ENCODE measurements around the gene FAM170B.

FAM170B gene

GRCh38 chr10:49167425-49168170, 33.8 kb upstream of the FAM170B start:
- H3K4me1 ChIP-seq (ENCODE audit: control insufficient read depth in 2 of 2, insufficient read depth in 1 of 2, low read depth in 1 of 2, low read length in 2 of 2) = no peaks in the 10 kb centered on the region
- no peak overlapping the region for H2BK5ac ChIP-seq (ENCODE audit: low read length)
- no peaks in the 10 kb centered on the region for H3K79me1 ChIP-seq (ENCODE audit: low read depth, low read length)
- H3K14ac ChIP-seq (ENCODE audit: low read length) = no peak overlapping the region
- H2AFZ ChIP-seq (ENCODE audit: low read length) = no peak overlapping the region
- no peak overlapping the region for H3K4me2 ChIP-seq (ENCODE audit: insufficient read depth, low read length, poor library complexity, severe bottlenecking)
- peaks cover 0 to 5% (median 0%) of the 10 kb centered on the region in 3 experiments for H3K27me3 ChIP-seq (ENCODE audit: control insufficient read depth in 3 of 3, insufficient read depth in 3 of 3, low read depth in 1 of 3, low read length in 3 of 3)
- no peak overlapping the region for H3K27ac ChIP-seq (replicated peaks; ENCODE audit: low read length)
- no peak overlapping the region for H2AK5ac ChIP-seq (ENCODE audit: low read depth, low read length)
- H3K36me3 ChIP-seq (replicated peaks in 1 of 2; ENCODE audit: control insufficient read depth in 2 of 2, insufficient read depth in 2 of 2, low read length in 2 of 2) = no peaks in the 10 kb centered on the region
- no peak overlapping the region for H4K8ac ChIP-seq (ENCODE audit: low read depth, low read length)
- no peak for DNase-seq (ENCODE audit: low spot score)
- H2BK12ac ChIP-seq (ENCODE audit: low read length) = peak overlapping the region; percentile 2
- H3K4me3 ChIP-seq (ENCODE audit: low read length in 2 of 2) = no peak overlapping the region
- H2BK120ac ChIP-seq (ENCODE audit: low read depth, low read length) = no peak overlapping the region
- no peaks in the 10 kb centered on the region for H3K9me3 ChIP-seq (replicated peaks in 1 of 2; ENCODE audit: control insufficient read depth in 2 of 2, insufficient read depth in 1 of 2, low read depth in 1 of 2, low read length in 2 of 2)
- H3K9ac ChIP-seq (ENCODE audit: low read depth, low read length, poor library complexity) = no peak overlapping the region
- H2BK15ac ChIP-seq (ENCODE audit: low read length) = no peak overlapping the region
- H3K4ac ChIP-seq (ENCODE audit: low read length) = no peak overlapping the region
- no CpG with 5 or more reads among the region's 12 CpGs for WGBS, 2 donors (ENCODE audit: extremely low coverage in 2 of 2, insufficient read length in 2 of 2, insufficient replicate concordance in 1 of 2)
- H3K18ac ChIP-seq (ENCODE audit: low read length) = no peak overlapping the region
- H4K91ac ChIP-seq (ENCODE audit: low read depth, low read length, poor library complexity) = no peak overlapping the region
- no peak overlapping the region for H3K23ac ChIP-seq (ENCODE audit: low read depth, low read length, poor library complexity)

GRCh38 chr10:49166484-49167400, 32.9 kb upstream of the FAM170B start:
- DNase-seq (ENCODE audit: low spot score) = no peak

GRCh38 chr10:49165821-49166483, 32.1 kb upstream of the FAM170B start:
- H3K4ac ChIP-seq (ENCODE audit: low read length) = no peak overlapping the region

More at GRCh38 chr10:49166484-49167400, 32.9 kb upstream of the FAM170B start:
- Histone ChIP-seq H2BK15ac (ENCODE audit: low read length) (no peak overlapping the region), H2AK5ac (ENCODE audit: low read depth, low read length) (no peak overlapping the region), H3K4ac (ENCODE audit: low read length) (no peak overlapping the region), H3K4me2 (ENCODE audit: insufficient read depth, low read length, poor library complexity, severe bottlenecking) (no peak overlapping the region), H4K8ac (ENCODE audit: low read depth, low read length) (no peak overlapping the region), H2AFZ (ENCODE audit: low read length) (no peak overlapping the region), H3K9ac (ENCODE audit: low read depth, low read length, poor library complexity) (peak overlapping the region; percentile 9), H3K4me1 (ENCODE audit: control insufficient read depth in 2 of 2, insufficient read depth in 1 of 2, low read depth in 1 of 2, low read length in 2 of 2) (no peaks in the 10 kb centered on the region), H3K36me3 (replicated peaks in 1 of 2; ENCODE audit: control insufficient read depth in 2 of 2, insufficient read depth in 2 of 2, low read length in 2 of 2) (no peaks in the 10 kb centered on the region), H3K23ac (ENCODE audit: low read depth, low read length, poor library complexity) (peak overlapping the region; percentile 62), H3K79me1 (ENCODE audit: low read depth, low read length) (no peaks in the 10 kb centered on the region), H3K27ac (replicated peaks; ENCODE audit: low read length) (no peak overlapping the region), H2BK5ac (ENCODE audit: low read length) (no peak overlapping the region), H3K18ac (ENCODE audit: low read length) (no peak overlapping the region), H2BK120ac (ENCODE audit: low read depth, low read length) (no peak overlapping the region), H4K91ac (ENCODE audit: low read depth, low read length, poor library complexity) (no peak overlapping the region), H3K27me3 (ENCODE audit: control insufficient read depth in 3 of 3, insufficient read depth in 3 of 3, low read depth in 1 of 3, low read length in 3 of 3) (peaks cover 0 to 5% (median 0%) of the 10 kb centered on the region in 3 experiments), H3K9me3 (replicated peaks in 1 of 2; ENCODE audit: control insufficient read depth in 2 of 2, insufficient read depth in 1 of 2, low read depth in 1 of 2, low read length in 2 of 2) (no peaks in the 10 kb centered on the region), H3K14ac (ENCODE audit: low read length) (no peak overlapping the region), H3K4me3 (ENCODE audit: low read length in 2 of 2) (no peak overlapping the region), H2BK12ac (ENCODE audit: low read length) (no peak overlapping the region)
- WGBS, 2 donors (ENCODE audit: extremely low coverage in 2 of 2, insufficient read length in 2 of 2, insufficient replicate concordance in 1 of 2) = no CpG with 5 or more reads among the region's 14 CpGs

More at GRCh38 chr10:49165821-49166483, 32.1 kb upstream of the FAM170B start:
- DNase-seq (ENCODE audit: low spot score) = no peak
- H2AFZ ChIP-seq (ENCODE audit: low read length) = no peak overlapping the region
- H3K23ac ChIP-seq (ENCODE audit: low read depth, low read length, poor library complexity) = no peak overlapping the region
- H4K91ac ChIP-seq (ENCODE audit: low read depth, low read length, poor library complexity) = no peak overlapping the region
- H3K4me3 ChIP-seq (ENCODE audit: low read length in 2 of 2) = no peak overlapping the region
- peaks cover 0 to 5% (median 0%) of the 10 kb centered on the region in 3 experiments for H3K27me3 ChIP-seq (ENCODE audit: control insufficient read depth in 3 of 3, insufficient read depth in 3 of 3, low read depth in 1 of 3, low read length in 3 of 3)
- no peak overlapping the region for H3K9ac ChIP-seq (ENCODE audit: low read depth, low read length, poor library complexity)
- H3K9me3 ChIP-seq (replicated peaks in 1 of 2; ENCODE audit: control insufficient read depth in 2 of 2, insufficient read depth in 1 of 2, low read depth in 1 of 2, low read length in 2 of 2) = no peaks in the 10 kb centered on the region
- H2BK12ac ChIP-seq (ENCODE audit: low read length) = no peak overlapping the region
- no peak overlapping the region for H2AK5ac ChIP-seq (ENCODE audit: low read depth, low read length)
- H2BK120ac ChIP-seq (ENCODE audit: low read depth, low read length) = no peak overlapping the region
- no CpG with 5 or more reads among the region's 14 CpGs for WGBS, 2 donors (ENCODE audit: extremely low coverage in 2 of 2, insufficient read length in 2 of 2, insufficient replicate concordance in 1 of 2)
- no peaks in the 10 kb centered on the region for H3K36me3 ChIP-seq (replicated peaks in 1 of 2; ENCODE audit: control insufficient read depth in 2 of 2, insufficient read depth in 2 of 2, low read length in 2 of 2)
- no peak overlapping the region for H4K8ac ChIP-seq (ENCODE audit: low read depth, low read length)
- no peak overlapping the region for H3K27ac ChIP-seq (replicated peaks; ENCODE audit: low read length)
- H3K14ac ChIP-seq (ENCODE audit: low read length) = no peak overlapping the region
- H3K18ac ChIP-seq (ENCODE audit: low read length) = no peak overlapping the region
- H2BK15ac ChIP-seq (ENCODE audit: low read length) = no peak overlapping the region
- H3K4me2 ChIP-seq (ENCODE audit: insufficient read depth, low read length, poor library complexity, severe bottlenecking) = no peak overlapping the region
- H3K79me1 ChIP-seq (ENCODE audit: low read depth, low read length) = no peaks in the 10 kb centered on the region
- H2BK5ac ChIP-seq (ENCODE audit: low read length) = no peak overlapping the region
- H3K4me1 ChIP-seq (ENCODE audit: control insufficient read depth in 2 of 2, insufficient read depth in 1 of 2, low read depth in 1 of 2, low read length in 2 of 2) = no peaks in the 10 kb centered on the region
